GM12878 (cell line): ENCODE results near the gene DNAH2. TPM values are rescaled to one million over a fixed set of nuclear protein-coding genes. Genes with fewer than 3 reads are reported as not detected.

Experiments
- ATAC-seq: fragments of 200-7000 bp; cut with Tn5 transposase; 3 replicates; pipeline ENCODE4 v1.9.1; 2020; ENCODE audit warnings: mild to moderate bottlenecking, moderate library complexity
- BruUV-seq: library from RNA; stranded (reverse); fragments of 400-500 nt; replicated peaks from 2 replicates; lab custom pipeline; 2021; lab: Mats Ljungman, UMichigan
- CTCF ChIA-PET: fragments of 300-600 bp; sonication (Branson Sonifier 250); formaldehyde crosslinking; extraction: SDS; loops from one replicate; lab custom pipeline; 2021; ENCODE audit warnings: inconsistent platforms; lab: Yijun Ruan, JAX
- POLR2A ChIA-PET: fragments of 350-600 bp; formaldehyde crosslinking; extraction: SDS; loops from one replicate; lab custom pipeline; 2021; ENCODE audit warnings: inconsistent platforms; lab: Charles Lee
- RAD21 ChIA-PET: fragments of 300-600 bp; sonication (Branson Sonifier 250); formaldehyde crosslinking; loops from one replicate; lab custom pipeline; 2023; ENCODE audit warnings: antibody characterized with exemption; ENCODE audit not compliant: unreplicated experiment; lab: Charles Lee
- SMC1A ChIA-PET: fragments of 300-600 bp; sonication (Branson Sonifier 250); formaldehyde crosslinking; loops from one replicate; lab custom pipeline; 2023; ENCODE audit not compliant: unreplicated experiment, uncharacterized antibody; lab: Charles Lee
- DNase-seq: peaks from one replicate; pipeline ENCODE4 v3.0.0-alpha.2; 2011; ENCODE audit warnings: low read depth, low spot score
- FAIRE-seq: peaks from 3 replicates; lab custom pipeline; 2011; peaks lifted over from hg19 to GRCh38; lab: Jason Lieb, UNC
- H2AFZ ChIP-seq: 2 replicates; pipeline ENCODE4 v1.6.0; 2011; ENCODE audit warnings: low read depth, low read length, control low read depth; ENCODE audit not compliant: control insufficient read depth
- H3K27ac ChIP-seq: 2 replicates; pipeline ENCODE4 v1.5.1; 2011; ENCODE audit warnings: control low read depth; ENCODE audit not compliant: control insufficient read depth, insufficient read depth
- H3K27me3 ChIP-seq, 2 experiments: replicated peaks in 1 of 2; 2 replicates each; pipeline versions ENCODE4 v1.6.0 to v1.6.1; 2011; ENCODE audit warnings: low read length in 1 of 2; ENCODE audit not compliant: control insufficient read depth in 2 of 2, insufficient read depth in 2 of 2
- H3K36me3 ChIP-seq, 2 experiments: 2 replicates each; pipeline ENCODE4 v1.5.1; 2011; ENCODE audit warnings: low read length in 1 of 2; ENCODE audit not compliant: control insufficient read depth in 2 of 2, insufficient read depth in 2 of 2
- H3K4me1 ChIP-seq: 2 replicates; pipeline ENCODE4 v1.6.1; 2011; ENCODE audit warnings: mild to moderate bottlenecking, low read length, moderate library complexity, mixed read lengths; ENCODE audit not compliant: control insufficient read depth, insufficient read depth
- H3K4me2 ChIP-seq: 2 replicates; pipeline ENCODE4 v1.6.0; 2011; ENCODE audit warnings: control low read depth; ENCODE audit not compliant: control insufficient read depth, insufficient read depth
- H3K4me3 ChIP-seq: fragments of 200-600 bp; sonication (generic); 2 replicates; pipeline ENCODE4 v1.5.1; 2016
- H3K79me2 ChIP-seq: 2 replicates; pipeline ENCODE4 v1.6.0; 2011; ENCODE audit warnings: low read length; ENCODE audit not compliant: control insufficient read depth, insufficient read depth
- H3K9ac ChIP-seq: 2 replicates; pipeline ENCODE4 v1.8.0; 2011; ENCODE audit warnings: low read length, control low read depth, mixed read lengths; ENCODE audit not compliant: control insufficient read depth, insufficient read depth
- H3K9me3 ChIP-seq: replicated peaks from 3 replicates; pipeline ENCODE4 v1.5.1; 2011; ENCODE audit warnings: mild to moderate bottlenecking, low read length; ENCODE audit not compliant: control insufficient read depth, insufficient read depth
- H4K20me1 ChIP-seq: 2 replicates; pipeline ENCODE4 v1.6.0; 2011; ENCODE audit not compliant: control insufficient read depth, insufficient read depth
- ATF7 ChIP-seq: fragments of 450-650 bp; IDR thresholded peaks from 2 replicates; pipeline ENCODE4 v1.6.1; 2016; ENCODE audit warnings: low read depth, mild to moderate bottlenecking
- CHD2 ChIP-seq: IDR thresholded peaks from 2 replicates; pipeline ENCODE4 v1.6.1; 2011; ENCODE audit warnings: low read depth, low read length, improper control_type of control experiment, borderline replicate concordance
- FOXM1 ChIP-seq: IDR thresholded peaks from 2 replicates; pipeline ENCODE4 v1.6.1; 2012; ENCODE audit warnings: low read depth, mild to moderate bottlenecking, inconsistent platforms, low read length, moderate library complexity
- IKZF1 ChIP-seq: fragments of 450-650 bp; conservative IDR thresholded peaks from 2 replicates; pipeline ENCODE4 v1.6.1; 2017; ENCODE audit warnings: antibody characterized with exemption, mild to moderate bottlenecking
- JUND ChIP-seq: IDR thresholded peaks from 2 replicates; pipeline ENCODE4 v1.6.1; 2012; ENCODE audit warnings: low read depth, mild to moderate bottlenecking, low read length, improper control_type of control experiment, moderate library complexity
- MYC ChIP-seq: IDR thresholded peaks from 2 replicates; pipeline ENCODE4 v1.6.1; 2011; ENCODE audit warnings: mild to moderate bottlenecking, low read length, moderate library complexity, inconsistent platforms; ENCODE audit not compliant: insufficient read depth, insufficient replicate concordance, insufficient read length, severe bottlenecking
- SUZ12 ChIP-seq: fragments of 200-600 bp; sonication (generic); IDR thresholded peaks from one replicate; pipeline ENCODE4 v1.6.1; 2018; ENCODE audit warnings: antibody characterized with exemption, mild to moderate bottlenecking; ENCODE audit not compliant: unreplicated experiment
- ZBTB40 ChIP-seq: fragments of 450-650 bp; IDR thresholded peaks from 2 replicates; pipeline ENCODE4 v1.6.1; 2016; ENCODE audit warnings: mild to moderate bottlenecking, moderate library complexity, borderline replicate concordance
- ZNF24 ChIP-seq: fragments of 450-650 bp; IDR thresholded peaks from 2 replicates; pipeline ENCODE4 v1.6.1; 2017; ENCODE audit warnings: antibody characterized with exemption, mild to moderate bottlenecking
- WGBS: methylation state at CpG from one replicate; pipeline ENCODE4 v1.1.6; 2016; ENCODE audit warnings: low lambda C conversion rate; ENCODE audit not compliant: insufficient replicate concordance, insufficient coverage; ENCODE audit errors: missing lambda C conversion rate; 5-methylcytosine and 5-hydroxymethylcytosine counted together
- in situ Hi-C: fragments of 300-500 bp; cut with MboI; formaldehyde crosslinking; loops from 9 replicates; pipeline ENCODE4 v1.14.3; 2018; ENCODE audit warnings: mixed read lengths
- intact Hi-C: fragments of 100-400 bp; cut with micrococcal nuclease; formaldehyde crosslinking; loops from one replicate; pipeline ENCODE4 v1.14.2; 2022; ENCODE audit not compliant: unreplicated experiment
- polyA plus RNA-seq, 11 experiments: library from polyadenylated mRNA; depleted of rRNA in 4 of 11; unstranded in 6 of 11; stranded (reverse) in 5 of 11; fragments of >200 nt; fragmentation: Nextera tagmentation in 4 of 11; fragmentation: Illumina TruSeq in 1 of 11; extraction: Ambion mirVana in 4 of 11; extraction: Trizol in 1 of 11; gene quantifications; 1 replicate in 1 of 11; 2 replicates in 10 of 11; pipeline versions ENCODE4 v1.2.1 to v1.2.3, GENCODE V29; 2011 to 2016; ENCODE audit warnings: inconsistent platforms in 2 of 11, missing spikeins in 2 of 11, low read depth in 1 of 11
- total RNA-seq, 4 experiments: library from RNA; depleted of rRNA in 3 of 4; stranded (reverse); fragments of >200 nt in 3 of 4; fragmentation: Illumina TruSeq in 1 of 4; extraction: Trizol in 1 of 4; gene quantifications; 2 replicates each; pipeline versions ENCODE4 v1.2.1 to v1.2.3, GENCODE V29; 2013 to 2021
- TF ChIP-seq, protein P1 (sequence below): fragments of 450-650 bp; IDR thresholded peaks from 2 replicates; pipeline ENCODE4 v1.6.1; 2016; ENCODE audit warnings: mild to moderate bottlenecking

DNAH2 gene
- total and polyA plus RNA-seq, 10 of the 15 experiments (the other 5 are each of a cell fraction or from before 2014, with no cell fraction given), result not detected

DNA sequence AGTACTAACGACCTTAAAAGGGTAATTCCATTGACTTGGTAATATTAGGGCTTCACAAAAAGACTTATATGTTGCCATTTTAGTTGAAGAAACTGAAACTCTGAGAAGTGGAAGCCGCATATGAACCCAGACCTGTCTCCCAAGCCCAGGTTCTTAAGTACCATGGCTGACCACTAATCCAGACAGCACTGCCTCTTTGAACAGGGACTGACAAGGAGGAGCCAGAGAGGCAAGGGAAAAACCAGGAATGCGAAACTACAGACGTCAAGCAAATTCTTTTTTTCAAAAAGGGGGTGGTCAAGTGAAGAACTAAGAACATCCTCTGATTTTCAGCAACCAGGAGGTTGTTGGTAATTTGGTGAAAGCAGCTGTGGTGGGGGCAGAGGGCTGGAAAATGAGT lies 155.5 kb downstream of the DNAH2 start:
- RAD21 ChIA-PET, result interaction anchor here (0.8 to 1.5 kb wide), 2 partner anchors 14 to 59 kb away, joined by 3 read pairs; partner anchors contain the start of genes CNTROB and TRAPPC1
- intact Hi-C loops (no loop called here), in situ Hi-C loops (no loop called here)
- TF ChIP-seq IKZF1 (0 out of 2 replicates have a peak, but pooled peaks have one; percentile 30), ZNF24 (no peak)
- H3K27ac ChIP-seq, result no peak overlapping the region; the same call in 1 of the 2 replicates
- no peaks in the 10 kb centered on the region for H3K27me3 ChIP-seq
- H3K9me3 ChIP-seq, result no peaks in the 10 kb centered on the region
- H3K79me2 ChIP-seq, result no peaks in the 10 kb centered on the region; the same call in 1 of the 2 replicates
- FAIRE-seq (no peak), ATAC-seq (peak; percentile 58; the same call in 2 of the 3 replicates), DNase-seq (no peak)
- POLR2A ChIA-PET, result interaction anchor here (1.2 kb wide), 1 partner anchor 186 kb away, joined by 3 read pairs; the partner anchor contains the start of gene TP53
- H3K36me3 ChIP-seq, result no peaks in the 10 kb centered on the region; a peak in 2 of 4 replicates
- H2AFZ ChIP-seq, result no peak overlapping the region
- H3K9ac ChIP-seq, result no peak overlapping the region
- H4K20me1 ChIP-seq, result no peaks in the 10 kb centered on the region
- CTCF ChIA-PET, result interaction anchor here (1.1 to 15.5 kb wide), 5 partner anchors 10 to 112 kb away, joined by 3 to 308 read pairs (median 19); no protein-coding TSS in a partner anchor
- H3K4me3 ChIP-seq, result no peak overlapping the region
- SMC1A ChIA-PET, result interaction anchor here (1.3 to 1.8 kb wide), 2 partner anchors 11 to 129 kb away, joined by 5 to 6 read pairs; no protein-coding TSS in a partner anchor
- BruUV-seq, result no TSS peak
- no peak overlapping the region for H3K4me2 ChIP-seq
- H3K4me1 ChIP-seq, result 0 out of 2 replicates have a peak, but pooled peaks cover 8% of the 10 kb centered on the region
- WGBS, result 54% methylated on average over 4 of the region's 4 CpGs

DNA sequence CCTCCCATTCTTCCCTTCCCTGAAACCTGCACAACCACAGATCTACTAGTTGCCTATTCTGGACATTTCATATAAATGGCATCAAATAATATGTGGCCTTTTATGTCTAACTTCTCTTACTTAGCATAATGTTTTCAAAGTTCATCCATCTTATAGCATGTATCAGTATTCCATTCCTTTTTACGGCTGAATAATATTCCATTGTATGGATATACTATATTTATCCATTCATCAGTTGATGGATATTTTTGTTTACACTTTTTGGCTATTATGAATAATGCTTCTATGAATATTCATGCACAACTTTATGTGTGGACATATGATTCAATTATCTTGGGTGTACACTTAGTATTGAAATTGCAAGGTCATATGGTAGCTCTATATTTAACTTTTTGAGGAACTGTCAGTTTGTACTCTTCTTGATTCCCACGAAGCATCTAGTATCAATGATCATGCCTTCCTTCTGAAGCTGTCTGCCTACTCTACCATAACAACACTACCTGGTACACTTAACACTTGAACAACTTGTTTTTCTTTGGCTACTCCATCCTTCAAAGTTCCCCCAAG lies 158.3 kb downstream of the DNAH2 start:
- WGBS, result 50% methylated on average over 2 of the region's 2 CpGs
- Histone ChIP-seq H4K20me1 (no peaks in the 10 kb centered on the region), H3K9ac (no peak overlapping the region), H3K4me2 (no peak overlapping the region), H3K9me3 (no peaks in the 10 kb centered on the region), H3K4me1 (peaks cover 13% of the 10 kb centered on the region), H3K27ac (no peak overlapping the region), H2AFZ (no peak overlapping the region), H3K79me2 (no peaks in the 10 kb centered on the region; the same call in 1 of the 2 replicates), H3K27me3 (no peaks in the 10 kb centered on the region), H3K4me3 (no peak overlapping the region), H3K36me3 (peaks cover 0 to 2% of the 10 kb centered on the region in 2 experiments; a peak in 2 of 4 replicates)
- SMC1A ChIA-PET, result interaction anchor here (1.1 to 1.5 kb wide), 3 partner anchors 12 to 15 kb away, joined by 3 to 13 read pairs (median 4); no protein-coding TSS in a partner anchor
- FAIRE-seq (no peak), ATAC-seq (no peak), DNase-seq (no peak)
- RAD21 ChIA-PET, result interaction anchor here (0.9 kb wide), 1 partner anchor 57 kb away, joined by 3 read pairs; no protein-coding TSS in a partner anchor
- intact Hi-C loops (no loop called here), in situ Hi-C loops (no loop called here)
- CTCF ChIA-PET, result interaction anchor here (1.2 to 8.9 kb wide), 2 partner anchors 13 to 113 kb away, joined by 3 to 75 read pairs; no protein-coding TSS in a partner anchor
- BruUV-seq, result TSS peak; percentile 51
- POLR2A ChIA-PET, result interaction anchor here (1.1 to 2.0 kb wide), 3 partner anchors 19 to 56 kb away, joined by 3 to 7 read pairs (median 5); partner anchors contain the start of genes CNTROB, NAA38 and TRAPPC1
- TF ChIP-seq, protein P1, sequence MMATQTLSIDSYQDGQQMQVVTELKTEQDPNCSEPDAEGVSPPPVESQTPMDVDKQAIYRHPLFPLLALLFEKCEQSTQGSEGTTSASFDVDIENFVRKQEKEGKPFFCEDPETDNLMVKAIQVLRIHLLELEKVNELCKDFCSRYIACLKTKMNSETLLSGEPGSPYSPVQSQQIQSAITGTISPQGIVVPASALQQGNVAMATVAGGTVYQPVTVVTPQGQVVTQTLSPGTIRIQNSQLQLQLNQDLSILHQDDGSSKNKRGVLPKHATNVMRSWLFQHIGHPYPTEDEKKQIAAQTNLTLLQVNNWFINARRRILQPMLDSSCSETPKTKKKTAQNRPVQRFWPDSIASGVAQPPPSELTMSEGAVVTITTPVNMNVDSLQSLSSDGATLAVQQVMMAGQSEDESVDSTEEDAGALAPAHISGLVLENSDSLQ, result no peak
- TF ChIP-seq MYC (no peak), ZBTB40 (no peak), SUZ12 (no peak), JUND (no peak), CHD2 (no peak), FOXM1 (no peak), ATF7 (no peak)
